ENCODE data around the gene PLA2G4A. TPM values are rescaled to one million over a fixed set of nuclear protein-coding genes. Genes with fewer than 3 reads are reported as not detected.
A peak's percentile ranks its signal among the peaks of the same experiment; 100 is the strongest.

The PLA2G4A gene
- total RNA-seq, 4 donors from 2014 or later: 3.0 to 4.6 (median 4.1) TPM

DNA sequence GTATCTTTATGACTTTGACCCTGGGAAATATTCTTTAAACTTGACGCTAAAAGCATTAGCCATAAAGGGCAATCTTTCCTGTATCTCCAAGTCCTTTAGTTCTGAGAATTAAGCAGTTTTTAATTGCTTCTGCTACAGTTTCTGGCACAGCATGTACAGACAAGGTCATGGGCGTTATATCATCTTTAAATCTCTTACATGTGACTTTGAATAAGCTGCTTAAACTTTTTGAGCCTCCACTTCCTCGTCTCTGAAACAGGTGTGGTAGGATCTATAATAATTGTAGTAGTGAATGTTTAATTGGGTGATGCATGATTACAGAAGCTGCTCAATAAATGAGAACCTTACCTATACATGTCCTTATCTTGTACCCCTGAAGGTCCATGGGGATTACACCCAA lies 153.4 kb downstream of the PLA2G4A start:
- TF ChIP-seq, protein P1, sequence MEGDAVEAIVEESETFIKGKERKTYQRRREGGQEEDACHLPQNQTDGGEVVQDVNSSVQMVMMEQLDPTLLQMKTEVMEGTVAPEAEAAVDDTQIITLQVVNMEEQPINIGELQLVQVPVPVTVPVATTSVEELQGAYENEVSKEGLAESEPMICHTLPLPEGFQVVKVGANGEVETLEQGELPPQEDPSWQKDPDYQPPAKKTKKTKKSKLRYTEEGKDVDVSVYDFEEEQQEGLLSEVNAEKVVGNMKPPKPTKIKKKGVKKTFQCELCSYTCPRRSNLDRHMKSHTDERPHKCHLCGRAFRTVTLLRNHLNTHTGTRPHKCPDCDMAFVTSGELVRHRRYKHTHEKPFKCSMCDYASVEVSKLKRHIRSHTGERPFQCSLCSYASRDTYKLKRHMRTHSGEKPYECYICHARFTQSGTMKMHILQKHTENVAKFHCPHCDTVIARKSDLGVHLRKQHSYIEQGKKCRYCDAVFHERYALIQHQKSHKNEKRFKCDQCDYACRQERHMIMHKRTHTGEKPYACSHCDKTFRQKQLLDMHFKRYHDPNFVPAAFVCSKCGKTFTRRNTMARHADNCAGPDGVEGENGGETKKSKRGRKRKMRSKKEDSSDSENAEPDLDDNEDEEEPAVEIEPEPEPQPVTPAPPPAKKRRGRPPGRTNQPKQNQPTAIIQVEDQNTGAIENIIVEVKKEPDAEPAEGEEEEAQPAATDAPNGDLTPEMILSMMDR (IDR thresholded peaks at IDR 0.05): no peak
- TF ChIP-seq POLR2AphosphoS5 (IDR thresholded peaks at IDR 0.05): no peak
- no peak for TF ChIP-seq EP300 (IDR thresholded peaks at IDR 0.05)
- no peak for TF ChIP-seq POLR2A (IDR thresholded peaks at IDR 0.05; ENCODE audit: low read depth)
- intact Hi-C loops (cut with DNase I): loop anchor here (10.0 kb wide), 2 partner anchors 297 to 577 kb away; partner anchors contain the start of gene PTGS2
- no peaks in the 10 kb centered on the region for H3K36me3 ChIP-seq
- H3K4me1 ChIP-seq: no peaks in the 10 kb centered on the region
- no peaks in the 10 kb centered on the region for H3K27me3 ChIP-seq
- no peaks in the 10 kb centered on the region for H3K9me3 ChIP-seq
- no peak for DNase-seq (ENCODE audit: extremely low spot score)
- H3K27ac ChIP-seq (replicated peaks in 1 of 4): no peak overlapping the region
- H3K4me3 ChIP-seq: no peak overlapping the region
- WGBS: 61% methylated on average over 3 of the region's 3 CpGs

DNA sequence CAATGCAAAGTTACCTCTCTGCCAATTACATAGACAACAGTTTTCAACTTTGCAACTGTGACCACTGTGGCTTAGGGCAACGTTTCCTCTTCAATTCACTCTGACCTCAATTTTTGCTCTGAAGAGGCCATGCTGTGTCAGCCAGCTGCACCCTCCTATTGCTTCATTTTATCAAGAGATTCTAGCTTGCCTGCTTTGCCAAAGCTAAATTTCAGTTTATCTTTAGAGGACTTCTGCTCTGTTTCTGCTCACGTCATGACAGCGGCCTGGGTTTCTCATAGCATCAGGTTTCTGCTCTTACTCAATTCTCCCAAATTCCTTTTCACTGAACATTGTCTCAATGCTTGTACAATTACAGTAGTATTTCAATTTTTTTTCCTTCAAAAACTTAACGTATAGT lies 154.6 kb downstream of the PLA2G4A start:
- Histone ChIP-seq H3K27me3 (no peaks in the 10 kb centered on the region), H3K36me3 (no peaks in the 10 kb centered on the region), H3K9me3 (no peaks in the 10 kb centered on the region), H3K4me3 (no peak overlapping the region), H3K27ac (replicated peaks in 1 of 4) (peak overlapping the region in 2 of 4 donors; percentile 31 to 57), H3K4me1 (no peaks in the 10 kb centered on the region)
- no peak for DNase-seq (ENCODE audit: extremely low spot score)
- WGBS: 54% methylated on average over 4 of the region's 4 CpGs
- TF ChIP-seq POLR2AphosphoS5 (IDR thresholded peaks at IDR 0.05) (peak; percentile 29 to 36), POLR2A (IDR thresholded peaks at IDR 0.05; ENCODE audit: low read depth) (no peak)
- intact Hi-C loops (cut with DNase I): loop anchor here (10.0 kb wide), 2 partner anchors 299 to 579 kb away; partner anchors contain the start of gene PTGS2

DNA sequence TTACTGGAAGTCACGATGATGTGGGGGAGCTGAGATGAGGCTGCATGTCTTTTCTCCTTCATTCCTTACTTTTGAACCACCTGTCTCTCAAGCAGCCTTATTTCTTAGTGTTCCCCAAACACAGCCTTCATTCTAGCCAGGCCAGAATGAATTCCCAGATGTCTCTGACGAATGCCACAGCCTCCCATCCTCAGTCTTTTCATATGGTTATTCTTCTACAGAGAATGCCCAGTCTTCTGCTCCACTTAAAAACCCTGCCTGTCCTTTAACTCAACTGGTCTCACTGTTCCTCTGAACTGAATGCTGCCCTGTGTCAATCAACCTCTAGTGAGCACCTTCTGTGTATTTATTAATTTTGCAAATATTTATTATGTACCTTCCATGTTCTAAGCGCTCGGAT lies 156.2 kb downstream of the PLA2G4A start:
- H3K36me3 ChIP-seq: no peaks in the 10 kb centered on the region
- no peak overlapping the region for H3K4me3 ChIP-seq
- H3K4me1 ChIP-seq: no peaks in the 10 kb centered on the region
- intact Hi-C loops (cut with DNase I): loop anchor here (5.0 to 10.0 kb wide), 3 partner anchors 300 to 580 kb away; partner anchors contain the start of gene PTGS2
- no peak overlapping the region for H3K27ac ChIP-seq (replicated peaks in 1 of 4)
- H3K9me3 ChIP-seq: no peaks in the 10 kb centered on the region
- WGBS: 84% methylated on average over 4 of the region's 4 CpGs
- no peaks in the 10 kb centered on the region for H3K27me3 ChIP-seq
- TF ChIP-seq POLR2AphosphoS5 (IDR thresholded peaks at IDR 0.05) (no peak), EP300 (IDR thresholded peaks at IDR 0.05) (no peak), POLR2A (IDR thresholded peaks at IDR 0.05; ENCODE audit: low read depth) (no peak)
- TF ChIP-seq, protein P1 (IDR thresholded peaks at IDR 0.05): no peak
- DNase-seq (ENCODE audit: extremely low spot score): no peak

DNA sequence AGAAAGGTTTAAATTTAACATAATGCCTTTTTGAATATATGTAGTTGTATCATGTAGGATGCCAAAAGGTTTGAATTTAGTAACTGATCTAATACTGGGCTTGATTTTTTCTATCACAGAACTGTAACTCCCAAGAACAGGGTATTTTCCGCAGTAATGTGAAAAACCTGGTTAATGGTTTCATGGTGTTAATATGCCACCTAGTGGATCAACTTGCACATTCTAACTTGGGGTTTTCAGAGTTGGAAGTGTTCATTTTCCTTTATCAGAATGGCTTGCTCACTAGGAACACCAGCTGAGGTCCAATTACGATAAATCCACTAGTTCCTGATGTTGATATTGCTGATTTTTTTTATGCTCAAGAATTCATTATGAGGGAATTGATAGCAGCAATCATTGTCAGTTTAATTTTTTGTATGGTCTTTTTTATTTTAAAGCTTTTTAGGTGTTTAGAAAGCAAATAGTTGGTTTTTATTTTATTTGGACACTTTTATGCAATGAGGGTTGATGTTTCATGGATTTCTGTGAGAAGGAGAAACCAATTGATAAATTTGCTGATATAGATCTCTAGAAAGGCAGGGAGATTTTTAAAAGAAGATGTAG lies 157.2 kb downstream of the PLA2G4A start:
- no peak overlapping the region for H3K4me3 ChIP-seq
- WGBS: 9% methylated on average over 2 of the region's 2 CpGs
- no peaks in the 10 kb centered on the region for H3K36me3 ChIP-seq
- TF ChIP-seq, protein P1 (IDR thresholded peaks at IDR 0.05): peak; percentile 68 to 75 (median 71)
- TF ChIP-seq POLR2A (IDR thresholded peaks at IDR 0.05; ENCODE audit: low read depth) (no peak), POLR2AphosphoS5 (IDR thresholded peaks at IDR 0.05) (no peak), EP300 (IDR thresholded peaks at IDR 0.05) (no peak)
- H3K27ac ChIP-seq (replicated peaks in 1 of 4): no peak overlapping the region
- intact Hi-C loops (cut with DNase I): loop anchor here (2.0 to 10.0 kb wide), 4 partner anchors 301 to 581 kb away; partner anchors contain the start of gene PTGS2
- no peaks in the 10 kb centered on the region for H3K4me1 ChIP-seq
- no peak for DNase-seq (ENCODE audit: extremely low spot score)
- H3K9me3 ChIP-seq: no peaks in the 10 kb centered on the region
- H3K27me3 ChIP-seq: no peaks in the 10 kb centered on the region

DNA sequence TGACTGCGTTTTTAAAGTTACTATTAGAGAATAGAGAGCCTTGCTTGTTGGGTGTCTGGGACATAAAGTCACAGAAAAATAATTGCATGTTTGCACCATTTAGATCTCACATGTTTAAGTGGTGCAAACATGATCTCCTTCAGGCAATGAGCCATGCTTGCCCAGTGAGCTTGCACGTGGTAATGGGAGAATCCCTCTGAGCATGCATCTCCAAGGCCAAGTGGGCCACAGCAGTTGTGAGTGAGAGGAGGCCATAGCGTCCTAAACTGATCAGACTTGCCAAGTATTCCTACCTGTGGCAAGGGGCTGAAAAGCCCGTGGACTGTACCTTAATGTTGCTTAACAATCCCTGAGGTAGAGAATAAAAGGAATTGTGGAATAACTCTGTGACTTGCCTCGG lies 158.3 kb downstream of the PLA2G4A start:
- Histone ChIP-seq H3K4me1 (no peaks in the 10 kb centered on the region), H3K4me3 (no peak overlapping the region), H3K36me3 (no peaks in the 10 kb centered on the region), H3K9me3 (no peaks in the 10 kb centered on the region), H3K27me3 (no peaks in the 10 kb centered on the region), H3K27ac (replicated peaks in 1 of 4) (no peak overlapping the region)
- TF ChIP-seq EP300 (IDR thresholded peaks at IDR 0.05) (no peak), POLR2AphosphoS5 (IDR thresholded peaks at IDR 0.05) (no peak), POLR2A (IDR thresholded peaks at IDR 0.05; ENCODE audit: low read depth) (no peak)
- TF ChIP-seq, protein P1 (IDR thresholded peaks at IDR 0.05): no peak
- WGBS: 77% methylated on average over 5 of the region's 5 CpGs
- intact Hi-C loops (cut with DNase I): loop anchor here (2.0 to 10.0 kb wide), 4 partner anchors 302 to 582 kb away; partner anchors contain the start of gene PTGS2
- no peak for DNase-seq (ENCODE audit: extremely low spot score)
